HTR-8/SVneo (cell line): ENCODE measurements around the gene TRAPPC2L.
A peak's percentile ranks its signal among the peaks of the same experiment; 100 is the strongest.

Source experiments
- DNase-seq: peaks from one replicate; pipeline ENCODE4 v3.0.0; 2011; ENCODE audit warnings: low spot score, mixed read lengths; ENCODE audit not compliant: insufficient read length
- FAIRE-seq: peaks from 2 replicates; lab custom pipeline; 2011; peaks lifted over from hg19 to GRCh38; lab: Jason Lieb, UNC

The TRAPPC2L gene

GRCh38 chr16:88856828-88857727 lies at the start of gene TRAPPC2L, which contains the start of gene GALNS:
TRAPPC2L (plus strand) TSS chr16:88857127; CDS start chr16:88857151, 24 bp downstream.
GALNS (minus strand) TSS chr16:88856947; CDS start chr16:88856877, 70 bp downstream.
- DNase-seq = peak; percentile 95
- FAIRE-seq = peak; percentile 98

DNA sequence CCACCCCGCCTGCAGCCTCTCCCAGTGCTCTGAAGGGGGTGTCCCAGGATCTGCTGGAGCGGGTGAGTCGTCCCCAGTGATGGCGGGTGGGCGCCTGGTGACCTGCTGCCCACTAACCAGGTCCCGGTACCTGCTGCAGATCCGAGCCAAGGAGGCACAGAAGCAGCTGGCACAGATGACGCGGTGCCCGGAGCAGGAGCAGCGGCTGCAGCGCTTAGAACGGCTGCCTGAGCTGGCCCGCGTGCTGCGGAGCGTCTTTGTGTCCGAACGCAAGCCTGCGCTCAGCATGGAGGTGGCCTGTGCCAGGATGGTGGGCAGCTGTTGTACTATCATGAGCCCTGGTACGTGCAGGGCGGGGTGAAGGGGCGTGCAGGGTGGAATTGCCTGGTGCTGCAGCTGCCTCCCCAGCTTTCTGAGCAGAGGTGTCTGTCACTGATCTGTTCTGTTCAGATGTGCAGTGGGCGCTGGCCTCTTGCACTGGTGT lies 49.7 kb upstream of the TRAPPC2L start:
- FAIRE-seq = no peak
- DNase-seq = no peak

DNA sequence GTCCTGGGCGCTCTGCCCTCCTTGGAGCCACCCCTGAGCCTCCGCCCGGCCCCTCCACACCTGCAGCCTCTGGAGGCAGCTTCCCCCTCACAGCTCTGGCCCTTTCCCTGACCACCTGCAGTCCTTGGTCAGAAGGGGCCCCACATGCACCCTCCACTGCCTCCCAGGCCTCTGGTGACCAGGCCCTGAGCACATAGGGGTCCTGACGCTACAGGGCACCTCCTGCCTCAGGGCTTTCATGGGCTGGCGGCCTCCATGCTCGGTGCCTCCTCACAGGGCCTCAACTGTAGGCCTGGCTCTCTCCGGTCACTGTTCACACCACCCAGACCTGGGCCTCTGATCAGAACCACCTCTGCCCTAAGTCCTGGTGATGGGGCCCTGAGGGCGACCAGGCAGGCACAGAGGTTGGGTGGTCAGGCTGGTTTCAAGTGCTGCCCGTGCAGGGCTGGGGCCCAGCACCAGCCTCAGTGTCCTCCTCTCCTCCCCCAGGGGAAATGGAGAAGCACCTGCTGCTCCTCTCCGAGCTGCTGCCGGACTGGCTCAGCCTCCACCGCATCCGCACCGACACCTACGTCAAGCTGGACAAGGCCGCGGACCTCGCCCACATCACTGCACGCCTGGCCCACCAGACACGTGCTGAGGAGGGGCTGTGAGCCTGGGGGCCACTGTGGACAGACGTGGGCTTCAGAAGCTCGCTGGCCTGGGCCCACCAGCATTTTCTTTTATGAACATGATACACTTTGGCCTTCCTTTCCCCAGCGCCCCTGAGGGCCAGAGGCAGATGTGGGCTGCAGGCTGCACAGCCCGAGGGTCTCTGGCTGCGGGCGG lies 49.1 kb upstream of the TRAPPC2L start:
- FAIRE-seq (no peak), DNase-seq (no peak)

DNA sequence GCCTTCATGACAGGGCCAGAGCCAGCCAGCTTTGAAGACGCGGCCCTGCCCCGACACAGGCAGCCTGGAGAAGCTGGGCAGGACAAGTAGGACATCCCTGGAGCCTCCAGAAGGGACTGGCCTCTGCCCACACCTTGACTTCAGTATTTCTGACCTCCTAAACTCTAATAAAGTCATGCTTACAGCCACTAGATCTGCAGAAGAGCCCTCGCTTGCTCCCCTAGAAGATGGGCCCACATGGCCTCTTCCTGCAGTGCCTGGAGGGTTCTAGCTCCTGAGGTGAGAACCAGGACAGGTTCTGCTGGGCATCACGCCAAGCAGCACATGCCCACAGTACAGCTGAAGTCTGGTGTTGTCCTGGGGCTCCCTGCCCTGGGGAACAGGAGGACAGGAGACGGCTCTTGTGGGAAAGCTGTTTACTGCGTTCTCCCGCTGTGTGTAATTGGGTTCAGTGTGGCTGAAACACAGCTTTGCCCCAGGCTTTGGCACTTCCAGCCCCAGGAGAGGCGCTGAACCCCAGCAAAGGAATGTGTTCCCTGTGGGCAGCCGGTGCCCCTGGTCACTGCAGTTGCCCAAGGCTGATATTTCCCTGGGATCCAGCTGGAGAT lies 47.8 kb upstream of the TRAPPC2L start:
- no peak for FAIRE-seq
- DNase-seq = no peak

DNA sequence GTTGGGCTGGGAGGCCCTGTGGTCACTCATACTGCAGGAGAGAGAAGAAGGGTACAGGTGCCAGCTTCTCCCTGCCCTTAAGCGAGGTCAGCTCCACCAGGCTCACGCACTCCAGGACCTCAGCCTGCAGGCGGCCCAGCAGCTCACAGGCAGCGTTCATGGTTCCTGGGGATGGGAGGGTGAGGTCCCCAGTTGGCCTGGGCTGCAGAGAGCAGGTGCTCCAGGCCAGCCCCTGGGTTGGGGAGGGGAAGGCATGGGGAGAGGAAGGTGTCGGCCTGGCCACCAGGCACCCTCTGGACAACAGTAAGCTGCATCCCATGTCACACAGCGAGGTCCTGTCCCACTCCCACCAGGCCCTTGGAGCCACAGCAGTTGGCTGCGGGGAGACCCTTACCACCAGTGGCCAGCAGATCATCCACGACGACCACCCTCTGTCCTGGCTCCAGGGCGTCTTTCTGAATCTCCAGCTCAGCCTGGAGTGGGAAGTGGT lies 47.2 kb upstream of the TRAPPC2L start:
- DNase-seq = no peak
- FAIRE-seq = no peak

- DNase-seq (no peak), FAIRE-seq (no peak)
Observed at GRCh38 chr16:88810166-88810911, 46.6 kb upstream of the TRAPPC2L start.

DNA sequence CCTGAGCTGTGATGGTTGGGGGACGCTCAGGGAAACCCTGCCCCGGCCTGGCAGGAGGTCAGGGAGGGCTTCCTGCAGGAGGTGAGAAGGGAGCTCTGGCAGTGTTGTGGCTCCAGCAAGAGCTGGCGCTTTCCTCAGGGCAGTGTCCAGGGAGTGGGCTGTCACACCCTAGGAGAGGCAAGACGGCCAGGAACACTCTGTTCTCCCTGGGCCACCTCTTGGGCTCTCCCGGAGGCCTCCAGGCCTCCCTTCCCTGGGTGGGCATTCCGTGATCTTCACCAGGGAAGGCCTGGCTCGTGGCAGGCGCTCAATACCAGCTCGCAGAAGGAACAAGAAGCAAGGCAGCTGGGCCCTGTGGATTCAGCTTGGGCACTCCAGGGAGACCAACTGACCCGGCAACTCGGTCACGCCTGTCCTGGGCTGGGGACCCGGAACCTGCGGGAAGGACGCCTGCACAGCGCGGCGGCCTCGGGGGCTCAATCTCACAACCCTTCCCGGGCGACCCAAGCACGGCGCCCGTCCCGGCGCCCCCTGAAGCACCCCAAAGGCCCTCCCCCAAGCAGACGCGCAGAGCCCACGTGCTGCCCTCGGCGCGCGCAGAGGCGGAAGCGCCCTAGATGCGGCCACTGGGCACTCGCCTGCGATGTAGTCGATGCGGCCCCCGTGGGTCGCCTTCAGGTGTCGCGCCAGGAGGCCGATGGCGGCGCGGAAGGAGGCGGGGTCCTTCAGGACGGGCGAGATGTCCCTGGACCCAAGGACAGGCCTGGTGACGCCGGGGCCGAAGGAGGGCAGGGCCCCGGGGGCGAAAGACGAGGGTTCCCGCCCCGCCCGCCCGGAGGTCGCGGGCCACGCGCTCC lies 45.8 kb upstream of the TRAPPC2L start:
- DNase-seq = peak; percentile 83

GRCh38 chr16:88811769-88812512 lies 45.0 kb upstream of the TRAPPC2L start, which contains the start of gene APRT:
APRT (minus strand) TSS chr16:88811928; CDS start chr16:88811899, 29 bp downstream.
- FAIRE-seq (peak; percentile 98), DNase-seq (peak; percentile 95)

More for the DNA sequence above, 45.8 kb upstream of the TRAPPC2L start:
- no peak for FAIRE-seq

DNA sequence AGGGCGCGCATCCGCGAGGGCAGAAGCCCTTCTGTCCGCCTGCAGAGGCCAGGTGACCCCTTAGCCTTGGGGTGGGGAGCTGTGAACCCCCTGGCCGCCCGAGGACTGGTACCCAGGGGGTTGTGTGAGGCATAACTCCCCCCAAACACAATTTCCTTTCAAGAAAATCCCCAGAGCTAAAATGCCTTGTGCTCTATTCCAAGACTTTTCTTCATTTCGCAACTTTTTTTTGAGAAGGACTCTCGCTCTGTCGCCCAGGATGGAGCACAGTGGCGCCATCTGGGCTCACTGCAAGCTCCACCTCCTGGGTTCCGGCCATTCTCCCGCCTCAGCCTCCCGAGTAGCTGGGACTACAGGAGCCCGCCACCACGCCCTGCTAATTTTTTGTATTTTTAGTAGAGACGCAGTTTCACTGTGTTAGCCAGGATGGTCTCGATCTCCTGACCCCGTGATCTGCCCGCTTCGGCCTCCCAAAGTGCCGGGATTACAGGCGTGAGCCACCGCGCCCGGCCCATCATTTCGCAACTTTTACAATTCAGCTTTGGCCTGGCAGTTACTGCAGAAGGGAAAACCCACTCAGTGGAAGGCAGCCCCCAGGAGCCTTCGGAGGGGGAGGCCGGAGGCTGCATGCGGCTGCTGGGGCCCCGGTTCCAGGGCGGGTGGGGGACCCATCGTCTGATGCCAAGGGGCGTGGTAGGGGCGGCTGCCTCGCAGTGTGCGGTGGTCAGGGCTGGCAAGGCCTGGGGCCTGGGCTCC lies 44.2 kb upstream of the TRAPPC2L start:
- FAIRE-seq (peak; percentile 9), DNase-seq (no peak)

- DNase-seq (no peak), FAIRE-seq (no peak)
Observed at GRCh38 chr16:88813269-88814143, 43.4 kb upstream of the TRAPPC2L start.

DNA sequence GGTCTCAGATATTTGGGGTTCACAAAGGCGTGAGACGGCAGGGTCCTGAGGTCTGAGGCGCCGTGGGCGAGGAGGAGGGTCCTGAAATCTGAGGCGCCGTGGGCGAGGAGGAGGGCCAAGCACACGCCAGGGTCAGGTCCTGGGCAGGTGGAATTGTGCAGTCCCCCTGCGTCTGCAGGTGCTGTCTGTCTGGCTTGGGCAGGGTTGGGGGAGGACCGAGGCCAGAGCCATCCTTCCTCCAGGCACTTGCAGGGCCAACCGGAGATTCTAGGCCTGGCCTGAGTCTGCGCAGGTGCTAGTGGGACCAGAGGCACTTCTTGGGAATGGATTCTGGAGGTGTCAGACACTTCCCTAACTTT lies 42.8 kb upstream of the TRAPPC2L start:
- DNase-seq (no peak), FAIRE-seq (no peak)

- no peak for FAIRE-seq
- DNase-seq = no peak
Observed at GRCh38 chr16:88815227-88815626, 41.7 kb upstream of the TRAPPC2L start.

DNA sequence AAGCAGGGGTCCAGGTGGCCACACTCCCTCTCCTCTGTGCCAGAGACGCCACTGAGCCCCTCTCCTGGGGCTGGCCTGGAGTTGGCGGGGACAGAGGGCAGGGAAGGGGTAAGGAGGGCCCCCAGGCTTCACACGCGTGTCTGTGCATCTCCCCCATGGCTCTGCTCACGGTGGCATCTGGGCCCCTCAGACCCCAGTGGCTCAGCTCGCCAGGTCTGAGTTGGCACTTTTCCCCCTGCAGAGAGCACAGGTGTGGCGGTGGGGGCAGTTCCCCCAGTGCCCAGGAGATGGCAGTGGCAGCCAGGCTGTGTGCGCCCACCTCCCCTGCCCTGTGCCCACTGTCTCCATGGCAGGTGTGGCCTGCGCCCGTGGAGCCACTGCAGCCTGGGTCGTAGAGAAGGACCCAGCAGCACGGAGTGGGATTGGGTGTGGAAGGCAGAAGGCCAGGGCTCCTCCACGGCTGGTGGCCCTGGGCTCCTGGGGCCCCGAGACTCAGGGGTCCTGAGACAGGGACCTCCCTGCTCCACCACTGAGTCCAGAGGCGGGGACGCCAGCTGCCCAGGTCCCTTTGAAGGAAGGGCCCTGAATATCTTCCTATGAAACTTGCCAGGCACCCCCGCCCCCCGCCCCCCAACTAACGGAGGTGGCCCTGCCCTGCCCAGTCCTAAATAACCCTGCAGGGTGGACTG lies 40.9 kb upstream of the TRAPPC2L start:
- FAIRE-seq (peak; percentile 84), DNase-seq (peak; percentile 54)

DNA sequence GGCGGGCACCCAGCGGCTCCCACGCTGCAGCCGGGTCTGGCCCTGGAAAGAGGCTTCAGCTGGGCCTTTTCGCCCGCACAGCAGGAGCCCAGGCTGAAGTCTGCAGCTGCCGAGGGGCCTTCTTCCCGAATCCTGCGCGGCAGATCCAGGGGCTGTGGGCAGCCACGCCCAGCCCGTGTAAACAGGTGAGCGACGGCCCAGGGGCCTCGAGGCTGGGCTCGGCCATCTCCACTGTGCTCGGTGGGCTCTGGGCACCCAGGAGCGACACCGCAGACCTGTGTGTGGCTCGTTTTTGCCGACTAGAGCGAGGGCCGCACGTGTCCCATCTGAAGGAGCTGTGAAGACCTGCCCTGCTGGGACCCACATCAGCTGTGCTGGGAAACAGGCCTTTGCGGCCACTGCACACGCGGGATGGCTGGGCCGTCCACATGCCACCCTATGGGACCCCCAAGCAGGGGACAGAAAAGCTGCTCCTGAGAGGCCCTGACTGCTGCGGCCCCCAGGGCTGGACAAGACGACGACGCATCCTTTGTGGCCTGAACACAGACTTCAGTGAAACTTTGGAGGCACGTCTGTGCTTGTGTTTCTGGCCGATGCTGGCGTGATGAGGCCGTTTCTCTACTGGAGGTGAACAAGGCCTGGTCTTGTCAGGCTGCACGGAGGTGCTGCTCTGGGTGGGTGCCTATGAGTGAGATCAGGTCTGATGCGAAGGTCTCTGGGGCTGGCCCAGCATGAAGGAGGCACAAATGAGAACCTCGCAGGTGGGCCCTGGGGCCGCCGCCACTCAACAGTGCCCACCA lies 40.0 kb upstream of the TRAPPC2L start:
- DNase-seq (no peak), FAIRE-seq (no peak)
